T-cell (primary cell): ENCODE measurements around the gene RRAD. TPM values are rescaled to one million over a fixed set of nuclear protein-coding genes. Genes with fewer than 3 reads are reported as not detected.

ENCODE experiments used
- ATAC-seq, 4 experiments: fragments of 200-7000 bp in 3 of 4; fragments of 150-1000 bp in 1 of 4; cut with Tn5 transposase; replicated peaks in 1 of 4; 1 replicate in 3 of 4; 2 replicates in 1 of 4; pipeline ENCODE4 v1.10.0; 2021; ENCODE audit warnings: moderate library complexity in 3 of 4, mild to moderate bottlenecking in 2 of 4, moderate number of reproducible peaks in 1 of 4
- CTCF ChIA-PET, 2 donors: fragments of 300-600 bp; sonication (Branson Sonifier 250); formaldehyde crosslinking; loops; one replicate each; lab custom pipeline; 2022; ENCODE audit warnings: antibody characterized with exemption in 2 of 2; lab: Charles Lee
- POLR2A ChIA-PET, 2 donors: fragments of 300-600 bp; sonication (Branson Sonifier 250); formaldehyde crosslinking; loops; one replicate each; lab custom pipeline; 2022; ENCODE audit warnings: antibody characterized with exemption in 2 of 2; lab: Charles Lee
- DNase-seq, 35 experiments: peaks; one replicate each; pipeline versions ENCODE4 v3.0.0 to v3.0.0-alpha.2; 2013 to 2023
- H3K27ac ChIP-seq: one replicate; pipeline ENCODE4 v1.5.1; 2013; ENCODE audit warnings: low read length
- H3K27me3 ChIP-seq, 2 experiments: replicated peaks in 1 of 2; 1 replicate in 1 of 2; 2 replicates in 1 of 2; pipeline versions ENCODE4 v1.6.1 to v1.7.0; 2013; ENCODE audit warnings: low read length in 1 of 2, mixed read lengths in 1 of 2; ENCODE audit not compliant: control insufficient read depth in 2 of 2, insufficient read depth in 2 of 2; ENCODE audit errors: extremely low read depth in 1 of 2
- H3K36me3 ChIP-seq, 2 donors: 1 replicate in 1 of 2; 2 replicates in 1 of 2; pipeline versions ENCODE4 v1.6.1 to v1.7.0; 2013; ENCODE audit warnings: low read length in 1 of 2; ENCODE audit not compliant: control insufficient read depth in 2 of 2, insufficient read depth in 1 of 2; ENCODE audit errors: extremely low read depth in 1 of 2
- H3K4me1 ChIP-seq, 2 experiments: 1 replicate in 1 of 2; 2 replicates in 1 of 2; pipeline versions ENCODE4 v1.6.1 to v1.7.0; 2013; ENCODE audit warnings: low read length in 2 of 2, mixed read lengths in 1 of 2; ENCODE audit not compliant: insufficient read depth in 2 of 2, control insufficient read depth in 1 of 2; ENCODE audit errors: extremely low read depth in 1 of 2
- H3K4me3 ChIP-seq, 2 donors: 1 replicate in 1 of 2; 2 replicates in 1 of 2; pipeline versions ENCODE4 v1.5.1 to v1.7.0; 2013; ENCODE audit warnings: mild to moderate bottlenecking in 2 of 2, low read length in 1 of 2, moderate library complexity in 1 of 2; ENCODE audit not compliant: control insufficient read depth in 1 of 2; ENCODE audit errors: extremely low read depth in 1 of 2
- H3K9me3 ChIP-seq: 2 replicates; pipeline ENCODE4 v1.7.0; 2013
- H3K27ac Mint-ChIP-seq, 2 donors: one replicate each; pipeline ENCODE4 v1.8.0; 2020 to 2021; ENCODE audit warnings: mild to moderate bottlenecking in 2 of 2, mixed read lengths in 2 of 2
- H3K27me3 Mint-ChIP-seq, 2 donors: one replicate each; pipeline ENCODE4 v1.8.0; 2021 to 2022; ENCODE audit warnings: mixed read lengths in 2 of 2
- H3K36me3 Mint-ChIP-seq: one replicate; pipeline ENCODE4 v1.8.0; 2021; ENCODE audit warnings: mixed read lengths
- H3K4me1 Mint-ChIP-seq, 3 donors: one replicate each; pipeline ENCODE4 v1.8.0; 2020 to 2022; ENCODE audit warnings: mixed read lengths in 3 of 3, mild to moderate bottlenecking in 1 of 3
- H3K4me3 Mint-ChIP-seq, 3 donors: one replicate each; pipeline ENCODE4 v1.8.0; 2020 to 2022; ENCODE audit warnings: mild to moderate bottlenecking in 3 of 3, mixed read lengths in 3 of 3, moderate library complexity in 3 of 3
- H3K9me3 Mint-ChIP-seq, 3 donors: one replicate each; pipeline ENCODE4 v1.8.0; 2020 to 2022; ENCODE audit warnings: mixed read lengths in 3 of 3
- WGBS: methylation state at CpG from one replicate; pipeline ENCODE4 v1.1.5; 2013; ENCODE audit warnings: missing lambda C conversion rate; ENCODE audit not compliant: insufficient coverage; 5-methylcytosine and 5-hydroxymethylcytosine counted together
- total RNA-seq, 35 experiments: library from RNA in 6 of 35; stranded (reverse) in 6 of 35; fragments of 120-200 nt in 1 of 35; gene quantifications; one replicate each; pipeline versions ENCODE4 v1.2.1 to v1.2.4 and lab custom pipeline; 2013 to 2026

Gene RRAD
- total RNA-seq, 5 donors from 2014 or later (not counting 1 experiment from before 2014, with no cell fraction given), result 0.28 to 1.1 (median 0.53) TPM; not detected in 1

- no peaks in the 10 kb centered on the region for H3K9me3 Mint-ChIP-seq
- no peaks in the 10 kb centered on the region for H3K36me3 Mint-ChIP-seq
- CTCF ChIA-PET, result no interaction called here
- DNase-seq (no peak), ATAC-seq (no peak)
- H3K27ac Mint-ChIP-seq, result no peak overlapping the region
- Histone ChIP-seq H3K36me3 (no peaks in the 10 kb centered on the region), H3K4me1 (no peaks in the 10 kb centered on the region), H3K27me3 (peaks cover 0 to 36% of the 10 kb centered on the region in 2 experiments), H3K27ac (no peak overlapping the region), H3K9me3 (no peaks in the 10 kb centered on the region), H3K4me3 (no peak overlapping the region)
- H3K27me3 Mint-ChIP-seq, result peaks cover 0 to 4% of the 10 kb centered on the region in 2 donors
- H3K4me3 Mint-ChIP-seq, result no peak overlapping the region
- WGBS, result 39% methylated on average over 2 of the region's 4 CpGs
- POLR2A ChIA-PET, result no interaction called here
- H3K4me1 Mint-ChIP-seq, result no peaks in the 10 kb centered on the region
These were observed 11.6 kb downstream of the RRAD start for GRCh38 chr16:66913711-66914110.

- no peak overlapping the region for H3K27ac Mint-ChIP-seq
- Histone ChIP-seq H3K36me3 (no peaks in the 10 kb centered on the region), H3K4me3 (no peak overlapping the region), H3K27ac (no peak overlapping the region), H3K27me3 (peaks cover 0 to 29% of the 10 kb centered on the region in 2 experiments), H3K9me3 (no peaks in the 10 kb centered on the region), H3K4me1 (no peaks in the 10 kb centered on the region)
- DNase-seq (no peak), ATAC-seq (no peak)
- H3K36me3 Mint-ChIP-seq, result no peaks in the 10 kb centered on the region
- POLR2A ChIA-PET, result no interaction called here
- H3K9me3 Mint-ChIP-seq, result no peaks in the 10 kb centered on the region
- H3K27me3 Mint-ChIP-seq, result peaks cover 0 to 4% of the 10 kb centered on the region in 2 donors
- H3K4me3 Mint-ChIP-seq, result no peak overlapping the region
- WGBS, result 71% methylated on average over 6 of the region's 10 CpGs
- CTCF ChIA-PET, result no interaction called here
- H3K4me1 Mint-ChIP-seq, result no peaks in the 10 kb centered on the region
These were observed 12.3 kb downstream of the RRAD start for GRCh38 chr16:66913081-66913480.

- H3K27ac Mint-ChIP-seq, result no peak overlapping the region
- H3K9me3 ChIP-seq, result no peaks in the 10 kb centered on the region
- no peaks in the 10 kb centered on the region for H3K36me3 ChIP-seq
- H3K4me1 Mint-ChIP-seq, result no peaks in the 10 kb centered on the region
- 91% methylated on average over 8 of the region's 8 CpGs for WGBS
- no peaks in the 10 kb centered on the region for H3K9me3 Mint-ChIP-seq
- H3K36me3 Mint-ChIP-seq, result no peaks in the 10 kb centered on the region
- no peak overlapping the region for H3K27ac ChIP-seq
- peaks cover 0 to 23% of the 10 kb centered on the region in 2 experiments for H3K27me3 ChIP-seq
- no peaks in the 10 kb centered on the region for H3K4me1 ChIP-seq
- no peak overlapping the region for H3K4me3 ChIP-seq
- H3K27me3 Mint-ChIP-seq, result peaks cover 0 to 4% of the 10 kb centered on the region in 2 donors
- H3K4me3 Mint-ChIP-seq, result no peak overlapping the region
- POLR2A ChIA-PET, result no interaction called here
- DNase-seq (no peak), ATAC-seq (no peak)
- CTCF ChIA-PET, result no interaction called here
These were observed 13.5 kb downstream of the RRAD start for GRCh38 chr16:66911801-66912200.

DNA sequence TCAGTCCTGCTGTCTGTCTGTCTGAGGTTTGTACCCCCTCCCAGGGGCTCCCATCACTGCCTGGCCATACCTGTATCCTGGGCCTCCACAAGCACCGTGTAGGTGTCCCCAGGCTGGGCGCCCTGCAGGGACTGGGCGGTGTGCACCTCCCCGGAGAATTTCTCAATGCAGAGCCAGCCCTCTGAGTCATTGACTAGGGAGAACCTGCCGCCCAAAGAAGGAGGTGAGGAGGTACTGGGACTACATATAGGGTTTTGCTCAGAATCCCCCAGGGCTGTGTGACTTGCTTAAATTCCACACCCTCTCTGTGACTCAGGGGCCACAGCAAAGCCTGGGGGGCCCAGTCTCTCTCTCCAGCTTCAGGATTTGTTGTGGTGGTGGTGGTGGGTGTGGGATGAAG, 14.2 kb downstream of the RRAD start:
- H3K27me3 Mint-ChIP-seq, result peaks cover 0 to 2% of the 10 kb centered on the region in 2 donors
- H3K27me3 ChIP-seq, result peaks cover 0 to 23% of the 10 kb centered on the region in 2 experiments
- H3K4me3 Mint-ChIP-seq, result no peak overlapping the region
- POLR2A ChIA-PET, result no interaction called here
- no peaks in the 10 kb centered on the region for H3K9me3 ChIP-seq
- CTCF ChIA-PET, result interaction anchor here in 1 of 2 donors (0.6 kb wide), 1 partner anchor 50 kb away, joined by 3 read pairs; no protein-coding TSS in a partner anchor
- no peak overlapping the region for H3K27ac Mint-ChIP-seq
- no peaks in the 10 kb centered on the region for H3K36me3 ChIP-seq
- peaks cover 4 to 6% (median 6%) of the 10 kb centered on the region in 3 donors for H3K4me1 Mint-ChIP-seq
- ATAC-seq (no peak), DNase-seq (no peak)
- WGBS, result 82% methylated on average over 4 of the region's 5 CpGs
- peaks cover 0 to under 1% of the 10 kb centered on the region in 2 experiments for H3K4me1 ChIP-seq
- no peak overlapping the region for H3K27ac ChIP-seq
- H3K9me3 Mint-ChIP-seq, result no peaks in the 10 kb centered on the region
- no peaks in the 10 kb centered on the region for H3K36me3 Mint-ChIP-seq
- H3K4me3 ChIP-seq, result no peak overlapping the region

DNA sequence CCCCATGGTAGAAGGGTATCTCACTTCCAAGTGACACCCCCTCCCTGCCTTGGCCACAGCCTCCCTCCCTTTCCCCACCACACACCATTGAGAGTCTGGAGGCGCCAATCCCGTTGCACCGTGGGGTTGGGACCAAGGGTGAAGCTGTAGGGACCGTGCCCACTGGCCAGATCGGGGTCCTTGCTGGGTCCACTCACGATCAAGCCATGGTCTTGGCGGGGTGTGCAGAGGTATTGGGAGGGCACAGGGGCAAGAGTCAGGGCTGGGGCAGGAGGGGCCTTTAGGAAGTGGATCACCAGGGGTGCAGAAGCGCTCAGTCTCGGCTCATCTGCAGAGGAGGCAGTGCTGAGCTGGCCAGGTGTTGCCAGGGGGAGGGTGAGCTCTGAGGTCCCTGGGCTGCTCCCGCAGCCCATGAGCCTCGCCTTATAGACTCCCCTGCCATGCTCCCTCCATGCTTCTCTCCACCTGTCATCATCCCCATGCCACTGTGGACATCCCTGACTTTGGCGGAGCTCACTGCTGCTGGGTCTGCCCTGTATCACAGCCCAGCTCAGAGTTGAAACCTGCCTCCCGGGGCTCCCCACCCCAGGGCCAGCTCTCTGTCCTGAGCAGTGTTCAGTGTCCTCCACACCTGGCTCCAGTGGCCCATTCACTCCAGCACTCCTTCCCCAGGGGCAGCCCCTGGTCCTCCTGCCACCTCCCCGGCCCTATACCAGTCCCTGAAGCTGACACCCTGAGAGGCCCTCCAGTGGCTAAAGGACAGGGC, 15.0 kb downstream of the RRAD start:
- Histone ChIP-seq H3K36me3 (no peaks in the 10 kb centered on the region), H3K27ac (no peak overlapping the region), H3K4me3 (no peak overlapping the region), H3K27me3 (peaks cover 0 to 23% of the 10 kb centered on the region in 2 experiments), H3K9me3 (no peaks in the 10 kb centered on the region), H3K4me1 (peaks cover 0 to 8% of the 10 kb centered on the region in 2 experiments)
- Mint-ChIP-seq H3K36me3 (no peaks in the 10 kb centered on the region), H3K9me3 (no peaks in the 10 kb centered on the region), H3K4me3 (no peak overlapping the region), H3K27ac (no peak overlapping the region), H3K27me3 (no peaks in the 10 kb centered on the region), H3K4me1 (peaks cover 8 to 11% (median 10%) of the 10 kb centered on the region in 3 donors)
- CTCF ChIA-PET, result interaction anchor here (0.6 kb wide), 2 partner anchors 36 to 51 kb away, joined by 3 to 5 read pairs; no protein-coding TSS in a partner anchor
- WGBS, result 86% methylated on average over 10 of the region's 14 CpGs
- ATAC-seq, result no peak
- no peak for DNase-seq
- POLR2A ChIA-PET, result no interaction called here

DNA sequence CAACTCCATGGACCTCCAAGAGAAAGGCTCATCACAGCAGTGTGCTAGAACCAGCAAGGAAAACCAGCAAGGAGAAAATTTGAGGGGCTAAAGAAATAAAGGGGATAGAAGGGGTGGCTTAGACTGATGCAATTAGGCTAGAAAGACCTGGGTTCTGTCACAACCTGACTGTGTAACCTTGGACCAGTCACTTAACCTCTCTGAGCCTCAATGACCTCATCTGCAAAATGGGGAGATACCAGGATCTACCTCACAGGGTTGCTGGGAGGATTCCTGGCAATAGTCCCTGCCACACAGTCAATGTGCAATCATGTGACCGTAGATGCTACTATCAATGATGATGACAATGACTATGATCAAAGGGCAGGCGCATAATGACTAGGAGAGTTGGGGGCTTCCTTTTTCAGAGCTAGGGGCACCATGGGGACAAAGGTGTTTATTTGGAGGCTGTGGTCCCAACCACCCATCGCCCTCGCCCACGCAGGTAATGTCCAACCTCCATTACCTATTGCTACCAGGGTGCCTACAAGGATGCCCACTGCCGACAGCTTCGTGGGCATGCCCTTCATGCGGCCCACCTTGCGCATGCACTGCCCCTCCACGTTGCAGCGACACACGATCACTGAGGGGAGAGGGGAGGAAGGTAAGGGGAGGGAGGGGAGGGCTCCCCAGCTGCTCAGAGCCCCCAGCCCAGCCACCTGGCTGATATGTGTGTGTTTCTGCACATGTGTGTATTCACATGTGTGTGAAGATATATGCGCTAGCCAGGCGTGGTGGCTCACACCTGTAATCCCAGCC, 16.4 kb downstream of the RRAD start:
- no peak overlapping the region for H3K4me3 Mint-ChIP-seq
- no peaks in the 10 kb centered on the region for H3K9me3 ChIP-seq
- no peaks in the 10 kb centered on the region for H3K27me3 Mint-ChIP-seq
- ATAC-seq (no peak), DNase-seq (no peak)
- POLR2A ChIA-PET, result no interaction called here
- CTCF ChIA-PET, result no interaction called here
- H3K4me3 ChIP-seq, result no peak overlapping the region
- H3K27ac ChIP-seq, result no peak overlapping the region
- WGBS, result 88% methylated on average over 6 of the region's 14 CpGs
- H3K36me3 ChIP-seq, result no peaks in the 10 kb centered on the region
- peaks cover 0 to 9% of the 10 kb centered on the region in 2 experiments for H3K4me1 ChIP-seq
- no peaks in the 10 kb centered on the region for H3K36me3 Mint-ChIP-seq
- no peaks in the 10 kb centered on the region for H3K9me3 Mint-ChIP-seq
- peaks cover 8 to 11% (median 10%) of the 10 kb centered on the region in 3 donors for H3K4me1 Mint-ChIP-seq
- H3K27me3 ChIP-seq, result peaks cover 0 to 16% of the 10 kb centered on the region in 2 experiments
- no peak overlapping the region for H3K27ac Mint-ChIP-seq
